GM21381 (cell line): Measurements from ENCODE around the gene UBE2D1.
A peak's percentile ranks its signal among the peaks of the same experiment; 100 is the strongest.

ENCODE experiments used
- ATAC-seq: cut with Tn5 transposase; IDR thresholded peaks from one replicate; pipeline ENCODE4 v1.9.1; 2021; ENCODE audit warnings: mild to moderate bottlenecking, moderate library complexity; ENCODE audit not compliant: unreplicated experiment

UBE2D1 gene

DNA sequence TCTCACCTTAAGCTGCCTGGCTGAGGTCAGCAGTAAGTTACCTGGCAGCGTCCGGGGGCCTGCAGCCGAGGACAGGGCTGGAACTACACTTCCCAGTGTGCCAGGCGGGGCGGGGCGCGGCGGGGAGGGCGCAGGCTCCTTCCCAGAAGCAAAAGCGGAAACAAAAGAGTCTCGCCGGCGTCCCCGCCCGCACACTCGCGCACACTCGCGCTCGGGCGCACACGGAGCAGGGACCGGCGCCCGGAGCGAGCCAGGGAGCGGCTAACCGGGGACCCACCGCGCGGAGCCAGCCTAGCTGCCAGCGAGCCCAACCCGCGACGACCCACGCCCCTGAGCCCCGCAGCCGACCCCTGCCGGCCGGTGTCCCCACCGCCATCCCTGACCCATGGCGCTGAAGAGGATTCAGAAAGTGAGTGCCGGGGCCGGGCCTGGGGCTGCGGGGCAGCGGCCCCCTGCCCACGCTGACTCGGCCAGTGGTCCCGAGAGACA is at the start of gene UBE2D1:
Gene UBE2D1, plus strand, starts transcription at position 190 of the 489 bp plus-strand sequence. Its CDS starts 196 bp downstream, at position 386.
- peak; percentile 98 for ATAC-seq

GRCh38 chr10:58291538-58292174 is 43.1 kb upstream of the UBE2D1 start:
- peak; percentile 83 for ATAC-seq

DNA sequence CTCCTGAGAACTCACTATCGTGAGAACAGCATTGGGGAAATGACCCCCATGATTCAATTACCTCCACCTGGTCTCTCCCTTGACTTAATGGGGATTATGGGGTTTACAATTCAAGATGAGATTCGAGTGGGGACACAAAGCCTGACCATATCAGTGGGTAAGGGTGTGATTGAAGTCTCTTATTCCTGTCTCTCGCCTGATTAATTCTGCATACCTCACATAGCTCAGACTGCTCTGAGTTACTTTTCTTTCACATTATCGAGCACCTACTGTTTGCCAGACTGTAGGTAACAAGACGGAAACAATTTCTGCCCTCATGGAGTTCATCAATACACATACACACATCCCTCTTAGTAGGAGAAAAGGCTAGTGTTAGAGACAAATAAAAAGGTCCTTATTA is 40.8 kb upstream of the UBE2D1 start:
- no peak for ATAC-seq

- peak; percentile 93 for ATAC-seq
These were observed 35.2 kb upstream of the UBE2D1 start for GRCh38 chr10:58299580-58299979.

- ATAC-seq: no peak
These were observed 34.1 kb upstream of the UBE2D1 start for GRCh38 chr10:58300676-58301075.

DNA sequence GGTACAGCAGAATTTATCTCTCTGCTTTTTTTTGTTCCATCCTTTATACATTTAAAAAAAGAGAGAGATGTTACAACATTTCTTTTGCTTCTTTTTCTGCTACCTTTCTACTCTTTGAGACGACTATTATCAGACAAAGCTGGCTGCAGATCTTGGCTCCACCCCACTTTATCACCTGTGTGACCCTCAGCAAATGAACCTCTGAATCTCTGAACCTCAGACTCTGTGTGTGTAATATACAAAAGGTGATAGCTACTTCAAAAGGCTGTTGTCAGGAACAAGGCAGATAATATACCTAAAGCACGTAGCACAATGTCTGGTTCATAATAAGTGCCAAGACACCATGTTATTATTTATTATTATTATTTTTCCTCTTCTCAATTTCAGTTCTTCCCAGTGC is 32.6 kb upstream of the UBE2D1 start:
- ATAC-seq: no peak

DNA sequence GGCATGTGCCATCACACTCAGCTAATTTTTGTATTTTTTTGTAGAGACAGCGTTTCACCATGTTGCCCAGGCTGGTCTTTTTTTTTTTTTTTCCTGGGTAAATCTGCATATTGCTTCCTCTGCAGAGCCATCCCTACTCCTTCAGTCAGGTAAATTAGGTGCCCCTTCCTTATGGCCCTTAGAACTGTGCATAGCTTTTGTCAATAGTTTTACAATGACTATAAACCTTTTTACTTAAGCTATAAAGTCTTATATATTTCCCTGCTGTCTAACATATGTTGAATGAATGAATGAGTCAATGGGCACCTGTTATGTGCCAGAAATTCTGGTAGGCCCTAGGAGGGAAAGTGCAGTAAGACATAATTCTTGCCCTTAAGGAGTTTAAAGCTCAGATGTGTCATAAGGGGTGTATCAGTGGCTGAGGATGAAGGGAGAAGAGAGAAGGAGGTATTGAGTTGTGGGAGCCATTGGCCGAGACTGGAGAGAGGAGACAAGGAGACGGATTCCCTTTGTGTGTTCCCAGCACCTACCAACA is 30.6 kb upstream of the UBE2D1 start:
- ATAC-seq: no peak

- no peak for ATAC-seq
These were observed 29.0 kb upstream of the UBE2D1 start for GRCh38 chr10:58305821-58306220.

GRCh38 chr10:58307676-58308075 is 27.1 kb upstream of the UBE2D1 start:
- ATAC-seq: no peak

GRCh38 chr10:58311026-58311425 is 23.8 kb upstream of the UBE2D1 start:
- no peak for ATAC-seq

- ATAC-seq: no peak
These were observed 17.9 kb upstream of the UBE2D1 start for GRCh38 chr10:58316874-58317273.

DNA sequence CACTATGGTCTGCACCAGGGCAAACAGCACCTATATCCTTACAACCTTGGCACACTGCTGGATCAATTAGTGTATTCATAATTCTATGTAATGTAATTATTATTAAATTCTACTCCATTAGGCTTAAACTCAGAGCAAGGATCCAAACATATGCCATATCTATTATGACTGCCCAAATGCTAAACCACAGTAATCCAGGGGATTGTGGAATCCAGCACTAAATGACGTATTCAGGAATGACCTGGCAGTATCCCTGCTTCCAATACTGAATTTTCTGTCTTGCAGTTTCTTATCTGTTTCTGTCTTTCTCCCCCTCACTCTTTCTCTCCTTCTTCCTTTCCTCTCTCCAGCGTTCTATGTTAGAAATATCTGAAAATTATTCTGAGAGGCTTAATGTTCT is 16.5 kb upstream of the UBE2D1 start:
- no peak for ATAC-seq

DNA sequence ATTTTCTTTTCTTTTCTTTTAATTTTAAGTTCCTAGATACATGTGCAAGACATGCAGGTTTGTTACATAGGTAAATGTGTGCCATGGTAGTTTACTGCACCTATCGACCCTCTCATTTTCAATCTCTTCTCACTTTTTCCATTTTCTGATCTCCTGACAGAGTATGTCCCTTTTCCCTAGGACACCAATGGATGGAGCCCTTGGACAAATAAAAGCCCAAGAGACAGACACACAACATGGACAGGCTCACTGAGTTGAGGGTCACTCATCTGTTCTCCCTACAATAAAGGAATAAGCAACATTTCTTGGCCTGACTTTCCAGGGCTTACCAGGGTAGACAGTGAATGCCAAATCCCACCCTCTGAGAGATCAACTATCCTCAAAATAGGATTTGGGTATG is 15.2 kb upstream of the UBE2D1 start:
- ATAC-seq: no peak

DNA sequence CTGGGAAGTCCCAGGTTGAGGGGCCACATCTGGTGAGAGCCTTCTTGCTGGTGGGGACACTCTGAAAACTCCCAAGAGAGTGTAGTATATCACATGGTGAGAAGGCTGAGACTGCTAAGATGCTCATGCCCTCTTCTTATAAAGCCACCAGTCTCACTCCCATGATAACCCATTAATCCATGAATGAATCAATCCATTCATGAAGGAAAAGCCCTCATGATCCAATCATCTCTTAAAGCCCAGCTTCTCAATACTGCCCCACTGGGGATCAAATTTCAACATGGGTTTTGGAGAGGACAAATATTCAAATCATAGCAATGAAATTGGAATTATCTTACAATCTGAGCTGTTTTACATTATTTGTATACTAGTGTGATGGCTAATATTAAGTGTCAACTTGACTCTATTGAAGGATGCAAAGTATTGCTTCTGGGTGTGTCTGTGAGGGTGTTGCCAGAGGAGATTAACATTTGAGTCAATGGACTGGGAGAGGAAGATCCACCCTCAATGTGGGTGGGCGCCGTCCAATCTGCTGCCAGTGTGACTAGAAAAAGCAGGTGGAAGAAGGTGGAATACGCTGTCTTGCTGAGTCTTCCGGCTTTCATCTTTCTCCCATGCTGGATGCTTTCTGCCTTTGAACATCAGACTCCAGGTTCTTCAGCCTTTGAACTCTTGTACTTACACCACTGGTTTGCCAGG is 14.3 kb upstream of the UBE2D1 start:
- no peak for ATAC-seq

- ATAC-seq: peak; percentile 82
These were observed 12.6 kb upstream of the UBE2D1 start for GRCh38 chr10:58322072-58322834.

DNA sequence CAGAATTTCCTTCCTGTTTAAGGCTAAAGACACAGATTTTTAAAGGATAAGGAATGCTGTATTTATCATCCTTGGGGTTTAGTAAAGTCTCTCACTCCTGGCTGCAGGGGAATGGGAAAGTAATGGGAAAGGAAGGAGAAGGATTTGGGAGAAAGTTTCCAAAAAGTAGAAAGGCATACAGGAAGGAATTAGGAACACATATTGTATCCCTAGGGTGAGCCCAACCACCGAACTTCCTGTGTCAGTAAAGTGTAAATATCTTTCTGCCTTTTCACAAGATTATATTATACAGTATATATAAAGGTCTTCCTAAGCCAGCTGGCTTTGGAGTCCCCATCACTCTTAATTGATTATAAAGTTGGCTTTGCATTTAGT is 12.0 kb upstream of the UBE2D1 start:
- no peak for ATAC-seq

- no peak for ATAC-seq
These were observed 7.8 kb upstream of the UBE2D1 start for GRCh38 chr10:58326967-58327381.

- ATAC-seq: no peak
These were observed 6.6 kb upstream of the UBE2D1 start for GRCh38 chr10:58328233-58328632.

GRCh38 chr10:58330431-58330830 is 4.4 kb upstream of the UBE2D1 start:
- no peak for ATAC-seq

- no peak for ATAC-seq
These were observed 3.2 kb upstream of the UBE2D1 start for GRCh38 chr10:58331646-58332045.

GRCh38 chr10:58335306-58336005 is 650 bp downstream of the UBE2D1 start:
- ATAC-seq: peak; percentile 56
